ENCODE data around the gene KRTAP6-1.

The KRTAP6-1 gene

DNA sequence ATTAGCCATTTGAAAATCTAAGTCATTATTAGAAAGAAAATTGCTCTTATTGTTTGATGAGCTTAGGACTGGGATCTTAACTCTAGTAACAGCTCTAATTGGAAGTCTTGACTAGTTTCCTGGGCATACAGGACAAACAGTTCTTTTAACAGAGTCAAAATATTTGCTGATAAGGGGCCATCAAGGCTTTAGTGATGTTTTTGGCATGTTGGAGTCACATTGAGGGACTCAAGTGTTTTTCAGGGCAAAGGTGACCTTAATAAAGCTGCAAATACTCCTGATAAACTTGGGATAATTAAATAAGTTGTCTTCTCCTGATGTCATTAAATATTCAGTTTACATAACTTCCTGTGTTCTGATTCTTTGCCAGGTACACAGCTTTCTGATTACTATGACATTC is 46.1 kb downstream of the KRTAP6-1 start:
- no peak for DNase-seq

- no peak for DNase-seq
Observed at GRCh38 chr21:30563630-30564029, 50.1 kb downstream of the KRTAP6-1 start.

All from NCI-H2171 (cell line).